GM11168 (cell line): Measurements from ENCODE around the gene PDXDC1.
"Not testable (repeated sequence)": the region's sequence is repeated elsewhere in the genome, so short reads cannot be mapped to it uniquely, and the experiment has no call there.

Source experiments
- in situ Hi-C: fragments of 300-500 bp; cut with MboI; formaldehyde crosslinking; loops from one replicate; pipeline ENCODE4 v1.12.0; 2022; ENCODE audit warnings: low sequenced_read_pairs; ENCODE audit not compliant: unreplicated experiment

Gene PDXDC1

GRCh38 chr16:15012941-15013340 lies 38.1 kb downstream of the PDXDC1 start:
- in situ Hi-C loops, result not testable (repeated sequence)

- in situ Hi-C loops, result not testable (repeated sequence)
These were observed 40.8 kb downstream of the PDXDC1 start for GRCh38 chr16:15015671-15016070.

- in situ Hi-C loops, result not testable (repeated sequence)
These were observed 41.5 kb downstream of the PDXDC1 start for GRCh38 chr16:15016354-15016753.

- in situ Hi-C loops, result not testable (repeated sequence)
These were observed 42.2 kb downstream of the PDXDC1 start for GRCh38 chr16:15016951-15017580.

- in situ Hi-C loops, result not testable (repeated sequence)
These were observed 46.6 kb downstream of the PDXDC1 start for GRCh38 chr16:15021429-15021828.

- in situ Hi-C loops, result not testable (repeated sequence)
These were observed 47.4 kb downstream of the PDXDC1 start for GRCh38 chr16:15022194-15022593.

GRCh38 chr16:15023381-15024077 lies 48.7 kb downstream of the PDXDC1 start:
- in situ Hi-C loops, result not testable (repeated sequence)

- in situ Hi-C loops, result not testable (repeated sequence)
These were observed 50.0 kb downstream of the PDXDC1 start for GRCh38 chr16:15024858-15025199.

GRCh38 chr16:15025234-15025951 lies 50.6 kb downstream of the PDXDC1 start:
- in situ Hi-C loops, result not testable (repeated sequence)

GRCh38 chr16:15027051-15027450 lies 52.2 kb downstream of the PDXDC1 start:
- in situ Hi-C loops, result not testable (repeated sequence)

GRCh38 chr16:15027503-15028344 lies 52.9 kb downstream of the PDXDC1 start:
- in situ Hi-C loops, result not testable (repeated sequence)

GRCh38 chr16:15028345-15028715 lies 53.5 kb downstream of the PDXDC1 start:
- in situ Hi-C loops, result not testable (repeated sequence)

GRCh38 chr16:15028801-15029698 lies 54.2 kb downstream of the PDXDC1 start:
- in situ Hi-C loops, result not testable (repeated sequence)

GRCh38 chr16:15029749-15030148 lies 54.9 kb downstream of the PDXDC1 start:
- in situ Hi-C loops, result not testable (repeated sequence)

GRCh38 chr16:15031179-15031578 lies 56.4 kb downstream of the PDXDC1 start:
- in situ Hi-C loops, result no loop called here

- in situ Hi-C loops, result no loop called here
These were observed 56.8 kb downstream of the PDXDC1 start for GRCh38 chr16:15031586-15031985.

GRCh38 chr16:15032547-15033308 lies 57.9 kb downstream of the PDXDC1 start:
- in situ Hi-C loops, result no loop called here

- in situ Hi-C loops, result no loop called here
These were observed 58.5 kb downstream of the PDXDC1 start for GRCh38 chr16:15033309-15033707.
